Lower lobe of right lung (tissue), 2 donors: ENCODE data around the gene PPT1. TPM values are rescaled to one million over a fixed set of nuclear protein-coding genes. Genes with fewer than 3 reads are reported as not detected.
A peak's percentile ranks its signal among the peaks of the same experiment; 100 is the strongest.

ENCODE experiments used
- ATAC-seq, 2 donors: fragments of 200-7000 bp; cut with Tn5 transposase; one replicate each; pipeline ENCODE4 v1.9.1; 2020 to 2022; ENCODE audit warnings: mild to moderate bottlenecking in 2 of 2, moderate library complexity in 2 of 2
- DNase-seq: peaks from one replicate; pipeline ENCODE4 v3.0.0-alpha.2; 2020
- H3K27ac ChIP-seq: fragments of 200-600 bp; one replicate; pipeline ENCODE4 v1.8.0; 2022
- H3K27me3 ChIP-seq: fragments of 200-600 bp; one replicate; pipeline ENCODE4 v1.8.0; 2022; ENCODE audit warnings: low read depth
- H3K36me3 ChIP-seq: fragments of 200-600 bp; one replicate; pipeline ENCODE4 v1.8.0; 2022; ENCODE audit warnings: mild to moderate bottlenecking
- H3K4me1 ChIP-seq: fragments of 200-600 bp; one replicate; pipeline ENCODE4 v1.8.0; 2022
- H3K4me3 ChIP-seq: fragments of 200-600 bp; one replicate; pipeline ENCODE4 v1.8.0; 2022; ENCODE audit warnings: mild to moderate bottlenecking
- H3K9me3 ChIP-seq: fragments of 200-600 bp; one replicate; pipeline ENCODE4 v1.8.0; 2022
- CTCF ChIP-seq: fragments of 200-600 bp; IDR thresholded peaks from one replicate; pipeline ENCODE4 v1.8.0; 2022; ENCODE audit warnings: antibody characterized with exemption, mild to moderate bottlenecking
- intact Hi-C: fragments of 100-400 bp; cut with DNase I; formaldehyde crosslinking; loops from one replicate; pipeline ENCODE4 v1.11.0; 2022
- total RNA-seq: library from RNA; stranded (reverse); fragmentation: NEBNext Ultra II Directional; extraction: Animal tissue kit (Norgen Biotek cat#: 25700); gene quantifications from one replicate; pipeline ENCODE4 v1.2.1, GENCODE V29; 2021
- donor health status: DM: no; HTN: yes; CAD: no; lungs with severe emphysema.

Gene PPT1
- total RNA-seq, 1 donor from 2014 or later = 195 TPM

DNA sequence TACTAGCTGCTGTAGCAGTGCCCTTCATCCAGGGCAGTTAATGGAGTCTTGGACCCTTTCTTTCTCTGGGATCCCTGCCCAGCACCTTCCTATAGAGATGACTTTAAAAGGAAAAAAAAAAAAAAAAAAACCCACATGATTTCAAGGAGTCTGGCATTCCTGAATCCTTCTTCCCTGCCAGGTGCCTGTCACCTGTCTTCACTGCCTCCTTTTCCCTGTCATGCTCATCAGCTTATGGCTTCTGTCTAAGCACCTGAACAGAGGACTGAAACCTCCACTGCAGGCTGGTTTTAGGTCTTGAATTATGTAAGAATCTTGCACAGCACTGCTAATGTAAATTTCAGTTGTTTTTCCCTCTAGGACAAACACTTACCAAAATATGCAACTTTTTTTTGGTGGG lies 24.9 kb downstream of the PPT1 start:
- no peak for ATAC-seq
- intact Hi-C loops = no loop called here
- no peak overlapping the region for H3K4me3 ChIP-seq
- no peak for DNase-seq
- H3K27ac ChIP-seq = no peak overlapping the region
- peaks cover 99% of the 10 kb centered on the region for H3K36me3 ChIP-seq
- no peak for TF ChIP-seq CTCF
- no peaks in the 10 kb centered on the region for H3K27me3 ChIP-seq
- no peaks in the 10 kb centered on the region for H3K9me3 ChIP-seq
- H3K4me1 ChIP-seq = peaks cover 15% of the 10 kb centered on the region

DNA sequence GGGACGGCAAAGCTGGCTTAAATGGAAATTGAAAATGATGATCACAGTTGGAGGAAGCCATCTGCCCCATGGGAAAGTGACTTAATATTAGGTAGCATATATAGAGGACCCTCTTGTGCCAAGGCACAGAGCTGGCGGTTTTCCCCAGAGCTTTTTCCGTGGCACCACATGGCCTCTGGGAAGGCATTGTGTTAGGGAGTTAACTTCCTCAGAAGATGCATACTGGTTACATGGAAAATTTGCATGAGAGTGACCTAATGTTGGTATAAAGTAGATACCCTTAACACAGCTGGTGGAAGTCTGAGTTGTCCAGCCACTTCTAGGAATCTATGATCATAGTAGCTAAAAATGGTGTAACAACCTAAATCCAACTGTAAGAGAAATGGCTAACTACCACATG lies 29.2 kb downstream of the PPT1 start:
- TF ChIP-seq CTCF = no peak
- H3K27ac ChIP-seq = no peak overlapping the region
- H3K4me1 ChIP-seq = peaks cover 23% of the 10 kb centered on the region
- peaks cover 100% of the 10 kb centered on the region for H3K36me3 ChIP-seq
- intact Hi-C loops = no loop called here
- H3K4me3 ChIP-seq = no peak overlapping the region
- no peaks in the 10 kb centered on the region for H3K9me3 ChIP-seq
- DNase-seq = no peak
- no peaks in the 10 kb centered on the region for H3K27me3 ChIP-seq
- ATAC-seq = no peak

DNA sequence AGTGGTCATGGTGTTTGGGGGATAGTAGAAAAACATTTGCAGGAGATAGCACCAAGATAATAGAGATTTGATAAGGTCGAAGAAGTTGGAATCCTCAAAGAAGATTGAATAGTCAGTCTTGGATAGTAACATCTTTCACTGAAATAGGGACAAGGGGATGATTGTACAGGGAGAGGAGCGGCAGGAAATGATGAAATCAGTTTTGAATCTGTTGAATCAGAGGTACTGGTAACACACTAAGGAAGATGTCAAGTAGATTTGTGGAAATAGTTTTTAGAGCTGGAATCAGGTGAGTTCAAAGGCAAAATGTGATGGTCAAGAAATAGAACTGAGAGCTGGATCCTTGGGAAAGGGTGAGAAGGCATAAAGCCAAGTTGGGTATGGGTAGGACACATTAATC lies 30.0 kb downstream of the PPT1 start:
- no peaks in the 10 kb centered on the region for H3K27me3 ChIP-seq
- peaks cover 99% of the 10 kb centered on the region for H3K36me3 ChIP-seq
- no peak for TF ChIP-seq CTCF
- peaks cover 23% of the 10 kb centered on the region for H3K4me1 ChIP-seq
- no peak for ATAC-seq
- no peaks in the 10 kb centered on the region for H3K9me3 ChIP-seq
- intact Hi-C loops = no loop called here
- DNase-seq = no peak
- H3K4me3 ChIP-seq = no peak overlapping the region
- H3K27ac ChIP-seq = no peak overlapping the region

- Histone ChIP-seq H3K4me3 (no peak overlapping the region), H3K36me3 (peaks cover 99% of the 10 kb centered on the region), H3K27me3 (no peaks in the 10 kb centered on the region), H3K27ac (peak overlapping the region; percentile 5), H3K4me1 (peaks cover 44% of the 10 kb centered on the region), H3K9me3 (no peaks in the 10 kb centered on the region)
- ATAC-seq (peak; percentile 56 to 57), DNase-seq (no peak)
- TF ChIP-seq CTCF = no peak
- intact Hi-C loops = no loop called here
These were observed 32.1 kb downstream of the PPT1 start for GRCh38 chr1:40064797-40065499.

GRCh38 chr1:40059960-40060750 lies 36.9 kb downstream of the PPT1 start:
- H3K27me3 ChIP-seq = no peaks in the 10 kb centered on the region
- TF ChIP-seq CTCF = no peak
- DNase-seq (no peak), ATAC-seq (peak; percentile 40 to 57)
- H3K27ac ChIP-seq = peak overlapping the region; percentile 77
- intact Hi-C loops = no loop called here
- peaks cover 54% of the 10 kb centered on the region for H3K36me3 ChIP-seq
- no peaks in the 10 kb centered on the region for H3K9me3 ChIP-seq
- peaks cover 82% of the 10 kb centered on the region for H3K4me1 ChIP-seq
- peak overlapping the region; percentile 20 for H3K4me3 ChIP-seq
